Activated naive CD8-positive, alpha-beta T cell treated with anti-CD3 and anti-CD28 coated beads, Interleukin-2, amount 50 U/mL, for 24 hours (primary cell): ENCODE measurements around the gene MLX.
"Not testable (repeated sequence)": the region's sequence is repeated elsewhere in the genome, so short reads cannot be mapped to it uniquely, and the experiment has no call there.

ENCODE experiments used
- ATAC-seq: fragments of 150-1000 bp; cut with Tn5 transposase; one replicate; pipeline ENCODE4 v1.10.0; 2021
- DNase-seq: peaks from one replicate; pipeline ENCODE4 v3.0.0; 2021
- H3K27ac Mint-ChIP-seq: one replicate; pipeline ENCODE4 v1.8.0; 2021; ENCODE audit warnings: mild to moderate bottlenecking, mixed read lengths
- H3K27me3 Mint-ChIP-seq: one replicate; pipeline ENCODE4 v1.8.0; 2021; ENCODE audit warnings: mixed read lengths
- H3K36me3 Mint-ChIP-seq: one replicate; pipeline ENCODE4 v1.8.0; 2021; ENCODE audit warnings: low read depth, mixed read lengths
- H3K4me1 Mint-ChIP-seq: one replicate; pipeline ENCODE4 v1.8.0; 2021; ENCODE audit warnings: mixed read lengths
- H3K4me3 Mint-ChIP-seq: one replicate; pipeline ENCODE4 v1.8.0; 2021; ENCODE audit warnings: mild to moderate bottlenecking, moderate library complexity, mixed read lengths
- H3K9me3 Mint-ChIP-seq: one replicate; pipeline ENCODE4 v1.8.0; 2021; ENCODE audit warnings: mixed read lengths

The MLX gene

DNA sequence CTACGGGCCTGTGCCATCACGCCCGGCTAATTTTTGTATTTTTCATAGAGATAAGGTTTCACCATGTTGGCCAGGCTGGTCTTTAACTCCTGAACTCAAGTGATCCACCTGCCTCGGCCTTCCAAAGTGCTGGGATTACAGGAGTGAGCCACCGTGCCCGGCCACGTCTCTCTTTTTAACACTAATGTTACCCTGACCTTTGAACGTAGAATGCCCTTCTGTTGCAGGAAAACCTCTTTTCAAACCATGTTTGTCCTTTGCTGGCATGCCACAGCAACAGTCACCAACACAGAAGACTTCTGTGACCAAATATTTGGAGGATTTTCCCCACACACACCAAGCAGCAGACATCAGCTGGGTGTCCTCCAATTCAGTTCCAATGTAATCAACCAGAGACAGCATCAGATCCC lies 22.0 kb upstream of the MLX start:
- no peaks in the 10 kb centered on the region for H3K27me3 Mint-ChIP-seq
- DNase-seq (no peak), ATAC-seq (no peak)
- no peaks in the 10 kb centered on the region for H3K9me3 Mint-ChIP-seq
- H3K36me3 Mint-ChIP-seq: peaks cover 3% of the 10 kb centered on the region
- peaks cover 28% of the 10 kb centered on the region for H3K4me1 Mint-ChIP-seq
- no peak overlapping the region for H3K27ac Mint-ChIP-seq
- H3K4me3 Mint-ChIP-seq: no peak overlapping the region

GRCh38 chr17:42545755-42546505 lies 21.0 kb upstream of the MLX start:
- H3K27me3 Mint-ChIP-seq, H3K36me3 Mint-ChIP-seq, H3K9me3 Mint-ChIP-seq, DNase-seq, H3K27ac Mint-ChIP-seq, H3K4me3 Mint-ChIP-seq, ATAC-seq: not testable (repeated sequence)
- peaks cover 19% of the 10 kb centered on the region for H3K4me1 Mint-ChIP-seq

- no peak for DNase-seq
- no peak for ATAC-seq
- H3K4me3 Mint-ChIP-seq: no peak overlapping the region
- peaks cover 1% of the 10 kb centered on the region for H3K36me3 Mint-ChIP-seq
- no peak overlapping the region for H3K27ac Mint-ChIP-seq
- H3K4me1 Mint-ChIP-seq: peaks cover 11% of the 10 kb centered on the region
- H3K9me3 Mint-ChIP-seq: no peaks in the 10 kb centered on the region
- no peaks in the 10 kb centered on the region for H3K27me3 Mint-ChIP-seq
Observed at GRCh38 chr17:42547001-42547461, 19.9 kb upstream of the MLX start.

- Mint-ChIP-seq H3K9me3 (no peaks in the 10 kb centered on the region), H3K4me3 (no peak overlapping the region), H3K4me1 (peaks cover 13% of the 10 kb centered on the region), H3K36me3 (peaks cover 1% of the 10 kb centered on the region), H3K27ac (no peak overlapping the region), H3K27me3 (no peaks in the 10 kb centered on the region)
- DNase-seq (no peak), ATAC-seq (no peak)
Observed at GRCh38 chr17:42547698-42548069, 19.2 kb upstream of the MLX start.

DNA sequence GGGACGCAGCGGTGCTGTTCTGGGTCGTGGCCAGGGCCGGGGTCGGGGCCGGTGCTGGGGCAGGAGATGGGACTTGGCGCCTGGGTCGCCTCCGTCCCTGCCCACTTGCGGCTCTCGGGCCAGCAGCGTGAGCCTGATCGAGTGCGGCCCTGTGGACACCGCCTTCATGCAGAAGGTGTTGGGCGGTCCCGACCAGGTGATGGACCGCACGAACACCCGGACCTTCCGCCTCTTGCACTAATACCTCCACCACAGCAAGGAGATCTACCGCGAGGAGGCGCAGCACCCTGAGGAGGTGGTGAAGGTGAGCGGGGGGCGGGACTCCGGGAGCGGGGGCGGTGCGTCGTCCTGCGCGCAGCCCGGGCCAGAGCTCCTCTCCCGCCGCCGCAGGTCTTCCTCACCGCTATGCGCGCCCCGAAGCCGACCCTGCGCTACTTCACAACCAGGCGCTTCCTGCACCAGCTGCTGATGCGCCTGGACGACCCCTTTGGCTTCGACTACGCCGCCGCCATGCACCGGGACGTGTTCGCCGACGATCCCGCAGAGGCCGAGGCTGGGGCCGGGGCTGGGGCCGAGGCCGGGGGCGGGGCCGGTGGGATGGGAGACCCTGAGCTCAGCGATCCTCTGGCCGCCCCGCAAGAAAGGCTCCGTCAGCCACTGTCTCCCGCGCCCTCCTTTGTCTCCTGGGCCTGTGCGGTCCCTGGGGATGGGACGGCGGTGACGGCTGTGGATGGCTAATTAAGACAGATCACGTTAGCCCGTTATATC lies 18.6 kb upstream of the MLX start:
- no peaks in the 10 kb centered on the region for H3K36me3 Mint-ChIP-seq
- H3K9me3 Mint-ChIP-seq: no peaks in the 10 kb centered on the region
- no peak overlapping the region for H3K27ac Mint-ChIP-seq
- H3K4me1 Mint-ChIP-seq: peaks cover 14% of the 10 kb centered on the region
- no peaks in the 10 kb centered on the region for H3K27me3 Mint-ChIP-seq
- peak overlapping the region; percentile 36 for H3K4me3 Mint-ChIP-seq
- DNase-seq: peak; percentile 84
- ATAC-seq: peak; percentile 69

DNA sequence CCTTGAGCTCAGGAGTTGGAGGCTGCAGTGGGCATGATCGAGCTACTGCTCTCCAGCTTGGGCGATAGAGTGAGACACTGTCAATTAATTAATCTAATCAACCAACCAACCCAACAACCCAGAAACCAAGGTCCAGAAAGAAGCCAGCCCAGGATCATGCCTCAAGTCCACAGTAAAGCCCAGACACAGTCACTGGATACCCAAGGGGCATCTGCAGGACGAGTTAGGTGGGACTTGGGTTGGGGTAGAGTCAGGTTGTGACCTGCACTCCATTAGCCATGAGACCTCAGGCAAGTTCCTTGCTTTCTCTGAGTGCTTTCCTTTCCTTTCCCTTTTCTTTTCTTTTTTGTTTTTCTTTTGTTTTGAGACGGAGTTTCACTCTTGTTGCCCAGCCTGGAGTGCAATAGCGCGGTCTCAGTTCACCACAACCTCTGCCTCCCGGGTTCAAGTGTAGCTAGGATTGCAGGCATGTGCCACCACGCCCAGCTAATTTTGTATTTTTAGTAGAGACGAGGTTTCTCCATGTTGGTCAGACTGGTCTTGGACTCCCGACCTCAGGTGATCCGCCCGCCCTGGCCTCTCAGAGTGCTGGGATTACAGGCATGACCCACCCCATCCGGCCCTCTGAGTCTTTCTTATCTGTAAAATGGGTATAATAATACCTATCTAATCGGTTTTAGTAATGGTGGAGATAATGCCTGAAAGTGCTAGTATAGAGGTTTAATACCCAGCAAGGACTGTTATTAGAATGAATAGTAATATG lies 17.7 kb upstream of the MLX start:
- ATAC-seq: no peak
- no peaks in the 10 kb centered on the region for H3K9me3 Mint-ChIP-seq
- H3K36me3 Mint-ChIP-seq: no peaks in the 10 kb centered on the region
- H3K27ac Mint-ChIP-seq: no peak overlapping the region
- H3K27me3 Mint-ChIP-seq: no peaks in the 10 kb centered on the region
- H3K4me1 Mint-ChIP-seq: peaks cover 21% of the 10 kb centered on the region
- no peak for DNase-seq
- H3K4me3 Mint-ChIP-seq: peak overlapping the region; percentile 36

DNA sequence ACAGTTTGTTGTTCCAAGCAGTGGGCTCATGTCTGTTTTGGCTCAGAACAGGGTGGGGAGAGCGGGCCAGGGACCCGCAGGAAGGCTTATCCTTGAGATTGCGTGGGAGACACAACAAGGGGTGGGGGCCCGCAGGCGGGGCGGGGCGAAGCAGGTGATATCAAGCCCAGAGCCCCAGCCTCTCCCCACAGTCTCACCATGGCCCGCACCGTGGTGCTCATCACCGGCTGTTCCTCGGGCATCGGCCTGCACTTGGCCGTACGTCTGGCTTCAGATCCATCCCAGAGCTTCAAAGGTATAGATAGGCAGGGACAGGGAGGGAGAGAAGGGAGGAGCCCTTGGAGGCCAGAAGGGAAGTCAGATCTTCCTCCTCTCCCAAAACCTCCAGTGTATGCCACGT lies 14.2 kb upstream of the MLX start, which contains the start of gene HSD17B1:
HSD17B1 (plus strand) TSS at position 188 of the 400 bp plus-strand sequence; CDS start at position 199, 11 bp downstream.
- H3K9me3 Mint-ChIP-seq: not testable (repeated sequence)
- peaks cover 30% of the 10 kb centered on the region for H3K4me1 Mint-ChIP-seq

DNA sequence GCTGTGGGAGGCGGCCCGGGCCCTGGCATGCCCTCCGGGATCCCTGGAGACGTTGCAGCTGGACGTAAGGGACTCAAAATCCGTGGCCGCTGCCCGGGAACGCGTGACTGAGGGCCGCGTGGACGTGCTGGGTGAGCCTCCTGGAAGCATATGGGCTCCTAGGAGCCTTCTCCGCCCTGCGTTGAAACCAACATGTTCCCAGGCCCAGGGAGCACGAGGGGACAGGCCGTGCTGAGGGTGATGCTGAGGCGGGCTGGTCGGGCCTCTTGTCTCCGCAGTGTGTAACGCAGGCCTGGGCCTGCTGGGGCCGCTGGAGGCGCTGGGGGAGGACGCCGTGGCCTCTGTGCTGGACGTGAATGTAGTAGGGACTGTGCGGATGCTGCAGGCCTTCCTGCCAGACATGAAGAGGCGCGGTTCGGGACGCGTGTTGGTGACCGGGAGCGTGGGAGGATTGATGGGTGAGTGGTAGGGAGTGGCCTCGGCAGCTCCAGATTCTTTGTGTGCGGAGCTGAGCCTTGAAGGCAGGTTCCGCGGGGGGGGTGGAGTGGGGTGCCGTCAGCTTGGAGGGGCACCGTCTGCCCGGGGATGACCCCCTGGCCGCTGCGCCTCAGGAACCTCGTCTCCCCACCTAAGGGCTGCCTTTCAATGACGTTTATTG lies 13.6 kb upstream of the MLX start:
- DNase-seq (no peak), ATAC-seq (no peak)
- Mint-ChIP-seq H3K9me3 (no peaks in the 10 kb centered on the region), H3K27me3 (no peaks in the 10 kb centered on the region), H3K36me3 (no peaks in the 10 kb centered on the region), H3K4me1 (peaks cover 30% of the 10 kb centered on the region), H3K27ac (peak overlapping the region; percentile 86), H3K4me3 (peak overlapping the region; percentile 86)

More for the DNA sequence above, 14.2 kb upstream of the MLX start, which contains the start of gene HSD17B1:
- DNase-seq, H3K36me3 Mint-ChIP-seq, ATAC-seq, H3K27me3 Mint-ChIP-seq: not testable (repeated sequence)
- Mint-ChIP-seq H3K27ac (peak within 1 kb of the TSS; percentile 86), H3K4me3 (peak within 1 kb of the TSS; percentile 86)

GRCh38 chr17:42553866-42554249 lies 13.0 kb upstream of the MLX start:
- peaks cover 28% of the 10 kb centered on the region for H3K4me1 Mint-ChIP-seq
- peak overlapping the region; percentile 86 for H3K4me3 Mint-ChIP-seq
- H3K36me3 Mint-ChIP-seq: no peaks in the 10 kb centered on the region
- ATAC-seq (peak; percentile 13), DNase-seq (no peak)
- H3K27me3 Mint-ChIP-seq: no peaks in the 10 kb centered on the region
- no peaks in the 10 kb centered on the region for H3K9me3 Mint-ChIP-seq
- peak overlapping the region; percentile 86 for H3K27ac Mint-ChIP-seq

GRCh38 chr17:42554250-42555121 lies 12.4 kb upstream of the MLX start:
- Mint-ChIP-seq H3K4me1 (peaks cover 22% of the 10 kb centered on the region), H3K27ac (peak overlapping the region; percentile 86), H3K4me3 (peak overlapping the region; percentile 86), H3K9me3 (no peaks in the 10 kb centered on the region), H3K27me3 (no peaks in the 10 kb centered on the region), H3K36me3 (no peaks in the 10 kb centered on the region)
- peak; percentile 88 for DNase-seq
- peak; percentile 91 for ATAC-seq

DNA sequence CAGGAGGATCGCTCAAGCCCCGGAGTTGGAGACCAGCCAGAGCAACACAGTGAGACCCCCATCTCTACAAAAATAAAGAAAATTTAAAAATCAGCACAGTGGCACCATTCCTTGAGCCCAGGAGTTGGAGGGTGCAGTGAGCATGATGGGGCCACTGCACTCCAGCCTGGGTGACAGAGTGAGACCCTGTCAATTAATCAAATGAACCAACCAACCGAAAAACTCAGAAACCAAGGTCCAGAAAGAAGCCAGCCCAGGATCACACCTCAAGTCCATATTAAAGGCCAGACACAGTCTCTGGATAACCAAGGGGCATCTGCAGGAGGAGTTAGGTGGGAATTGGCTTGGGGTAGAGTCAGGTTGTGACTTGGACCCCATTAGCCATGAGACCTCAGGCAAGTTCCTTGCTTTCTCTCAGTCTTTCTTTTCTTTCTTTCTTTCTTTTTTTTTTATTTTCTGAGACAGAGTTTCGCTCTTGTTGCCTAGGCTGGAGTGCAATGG lies 11.7 kb upstream of the MLX start:
- Mint-ChIP-seq H3K27ac (peak overlapping the region; percentile 86), H3K4me3 (peak overlapping the region; percentile 86), H3K9me3 (no peaks in the 10 kb centered on the region), H3K27me3 (no peaks in the 10 kb centered on the region), H3K4me1 (peaks cover 22% of the 10 kb centered on the region), H3K36me3 (no peaks in the 10 kb centered on the region)
- ATAC-seq: no peak
- DNase-seq: no peak

DNA sequence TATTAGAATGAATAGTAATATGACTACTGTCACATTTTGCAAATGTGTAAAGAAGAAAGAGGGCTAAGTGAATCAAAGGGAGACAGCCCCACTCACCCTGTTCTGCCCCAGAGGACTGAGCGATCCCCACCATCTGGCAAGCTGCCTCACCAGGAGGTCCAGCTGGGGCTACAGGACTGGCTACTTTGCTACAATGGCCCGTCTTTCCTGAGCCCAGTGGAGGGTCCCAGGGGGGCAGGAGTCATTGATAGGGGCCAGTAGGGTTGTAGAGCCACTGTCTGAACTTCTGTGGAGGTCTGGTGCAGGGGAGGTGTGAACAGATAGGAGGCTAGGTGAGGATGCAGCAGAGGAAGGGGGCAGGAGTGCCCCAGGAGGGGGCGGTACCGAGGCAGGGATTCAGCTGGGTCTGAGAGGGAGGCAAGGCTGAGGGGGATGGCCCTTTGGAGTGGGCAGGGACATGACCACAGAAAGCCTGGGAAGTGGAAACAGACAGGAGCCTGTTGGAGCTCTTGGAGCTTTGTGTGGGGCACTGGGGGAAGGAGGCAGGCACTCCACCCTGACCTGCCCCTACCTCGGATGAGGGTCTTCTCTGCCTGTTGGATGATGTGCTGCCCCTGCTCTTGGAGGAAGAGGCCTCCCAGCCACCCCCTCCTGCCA lies 10.8 kb upstream of the MLX start:
- peaks cover 24% of the 10 kb centered on the region for H3K4me1 Mint-ChIP-seq

GRCh38 chr17:42559075-42559474 lies 7.8 kb upstream of the MLX start:
- peaks cover 40% of the 10 kb centered on the region for H3K4me1 Mint-ChIP-seq
- DNase-seq (no peak), ATAC-seq (no peak)
- H3K36me3 Mint-ChIP-seq: peaks cover 5% of the 10 kb centered on the region
- H3K9me3 Mint-ChIP-seq: no peaks in the 10 kb centered on the region
- no peak overlapping the region for H3K4me3 Mint-ChIP-seq
- no peak overlapping the region for H3K27ac Mint-ChIP-seq
- H3K27me3 Mint-ChIP-seq: no peaks in the 10 kb centered on the region

More for the DNA sequence above, 10.8 kb upstream of the MLX start:
- peak overlapping the region; percentile 86 for H3K4me3 Mint-ChIP-seq
- not testable (repeated sequence) for H3K27ac Mint-ChIP-seq, H3K9me3 Mint-ChIP-seq, H3K27me3 Mint-ChIP-seq, DNase-seq, ATAC-seq, H3K36me3 Mint-ChIP-seq
